Type B pancreatic cell (in vitro differentiated cells): ENCODE data around the gene ITPK1. TPM values are rescaled to one million over a fixed set of nuclear protein-coding genes. Genes with fewer than 3 reads are reported as not detected.

ENCODE experiments used
- DNase-seq: peaks from one replicate; pipeline ENCODE4 v3.0.0; 2021; ENCODE audit warnings: mixed read lengths; ENCODE audit not compliant: unreplicated experiment; ENCODE audit errors: extremely low spot score
- H3K27ac Mint-ChIP-seq: 2 replicates; pipeline ENCODE4 v1.8.0; 2021; ENCODE audit warnings: mild to moderate bottlenecking, mixed read lengths
- H3K27me3 Mint-ChIP-seq: 2 replicates; pipeline ENCODE4 v1.8.0; 2021; ENCODE audit warnings: mixed read lengths
- H3K36me3 Mint-ChIP-seq: 2 replicates; pipeline ENCODE4 v1.8.0; 2021; ENCODE audit warnings: mixed read lengths
- H3K4me1 Mint-ChIP-seq: one replicate; pipeline ENCODE4 v1.8.0; 2021; ENCODE audit warnings: mixed read lengths; ENCODE audit not compliant: unreplicated experiment
- H3K4me3 Mint-ChIP-seq: 2 replicates; pipeline ENCODE4 v1.8.0; 2021; ENCODE audit warnings: mild to moderate bottlenecking, mixed read lengths
- H3K9me3 Mint-ChIP-seq: 2 replicates; pipeline ENCODE4 v1.8.0; 2021; ENCODE audit warnings: mixed read lengths
- total RNA-seq: library from RNA; stranded (reverse); gene quantifications from 2 replicates; pipeline ENCODE4 v1.2.1, GENCODE V29; 2021; ENCODE audit warnings: low replicate concordance
- TF ChIP-seq, protein P1 (sequence below): fragments of 200-600 bp; sonication (generic); conservative IDR thresholded peaks from 2 replicates; pipeline ENCODE4 v1.5.0; 2021; ENCODE audit warnings: antibody characterized with exemption, mild to moderate bottlenecking

The ITPK1 gene
- total RNA-seq, 1 donor from 2014 or later: 40.2 TPM

- Mint-ChIP-seq H3K27me3 (no peaks in the 10 kb centered on the region), H3K36me3 (no peaks in the 10 kb centered on the region), H3K4me3 (peak overlapping the region; percentile 9), H3K4me1 (peaks cover 44% of the 10 kb centered on the region), H3K27ac (no peak overlapping the region), H3K9me3 (no peaks in the 10 kb centered on the region)
- TF ChIP-seq, protein P1, sequence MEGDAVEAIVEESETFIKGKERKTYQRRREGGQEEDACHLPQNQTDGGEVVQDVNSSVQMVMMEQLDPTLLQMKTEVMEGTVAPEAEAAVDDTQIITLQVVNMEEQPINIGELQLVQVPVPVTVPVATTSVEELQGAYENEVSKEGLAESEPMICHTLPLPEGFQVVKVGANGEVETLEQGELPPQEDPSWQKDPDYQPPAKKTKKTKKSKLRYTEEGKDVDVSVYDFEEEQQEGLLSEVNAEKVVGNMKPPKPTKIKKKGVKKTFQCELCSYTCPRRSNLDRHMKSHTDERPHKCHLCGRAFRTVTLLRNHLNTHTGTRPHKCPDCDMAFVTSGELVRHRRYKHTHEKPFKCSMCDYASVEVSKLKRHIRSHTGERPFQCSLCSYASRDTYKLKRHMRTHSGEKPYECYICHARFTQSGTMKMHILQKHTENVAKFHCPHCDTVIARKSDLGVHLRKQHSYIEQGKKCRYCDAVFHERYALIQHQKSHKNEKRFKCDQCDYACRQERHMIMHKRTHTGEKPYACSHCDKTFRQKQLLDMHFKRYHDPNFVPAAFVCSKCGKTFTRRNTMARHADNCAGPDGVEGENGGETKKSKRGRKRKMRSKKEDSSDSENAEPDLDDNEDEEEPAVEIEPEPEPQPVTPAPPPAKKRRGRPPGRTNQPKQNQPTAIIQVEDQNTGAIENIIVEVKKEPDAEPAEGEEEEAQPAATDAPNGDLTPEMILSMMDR: no peak
- DNase-seq: no peak
Measured at GRCh38 chr14:93014058-93015023, 101.4 kb downstream of the ITPK1 start.

DNA sequence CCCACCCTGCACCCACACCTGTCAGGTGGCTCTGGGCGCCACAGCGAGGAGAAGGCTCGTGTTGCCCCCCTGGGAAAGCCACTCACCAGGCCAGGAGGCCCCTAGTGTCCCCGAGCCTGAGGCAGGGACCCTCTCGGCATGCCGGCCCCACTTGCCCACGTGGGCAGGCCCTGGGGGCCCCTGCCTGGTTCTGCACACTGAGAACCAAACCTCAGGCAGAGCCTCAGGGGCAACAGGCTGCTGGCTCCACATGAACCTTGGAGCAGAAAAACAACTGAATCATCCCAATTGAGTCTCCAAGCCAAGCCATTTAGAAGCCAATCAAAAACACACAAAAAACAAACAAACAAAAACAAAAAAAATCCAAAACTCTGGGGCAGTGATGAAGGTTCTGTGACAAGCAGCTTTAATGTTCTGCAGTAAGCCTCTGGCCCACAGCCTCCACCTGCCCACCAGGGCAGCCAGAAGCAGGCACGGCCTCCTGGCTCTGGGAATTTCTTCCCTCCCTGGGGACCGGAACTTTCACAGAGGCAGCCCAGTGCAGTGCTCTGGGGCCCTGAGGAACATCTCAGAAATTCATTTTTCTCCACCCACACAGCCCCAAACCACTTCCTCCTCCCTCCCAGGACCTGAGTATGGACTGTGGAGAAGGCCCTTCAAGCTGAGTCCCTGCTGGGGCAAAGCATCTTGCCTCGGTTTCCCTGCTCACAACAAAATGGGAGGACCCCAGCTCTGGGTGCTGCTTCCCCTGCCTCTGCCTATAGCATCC is 102.6 kb downstream of the ITPK1 start:
- Mint-ChIP-seq H3K4me1 (peaks cover 51% of the 10 kb centered on the region), H3K4me3 (no peak overlapping the region), H3K27me3 (no peaks in the 10 kb centered on the region), H3K9me3 (no peaks in the 10 kb centered on the region), H3K36me3 (no peaks in the 10 kb centered on the region), H3K27ac (peak overlapping the region; percentile 73)
- DNase-seq: no peak
- TF ChIP-seq, protein P1: no peak

- no peak overlapping the region for H3K4me3 Mint-ChIP-seq
- TF ChIP-seq, protein P1: no peak
- no peaks in the 10 kb centered on the region for H3K27me3 Mint-ChIP-seq
- H3K36me3 Mint-ChIP-seq: no peaks in the 10 kb centered on the region
- H3K27ac Mint-ChIP-seq: peak overlapping the region; percentile 54
- DNase-seq: no peak
- H3K4me1 Mint-ChIP-seq: peaks cover 48% of the 10 kb centered on the region
- H3K9me3 Mint-ChIP-seq: no peaks in the 10 kb centered on the region
Measured at GRCh38 chr14:93012506-93012905, 103.2 kb downstream of the ITPK1 start.

DNA sequence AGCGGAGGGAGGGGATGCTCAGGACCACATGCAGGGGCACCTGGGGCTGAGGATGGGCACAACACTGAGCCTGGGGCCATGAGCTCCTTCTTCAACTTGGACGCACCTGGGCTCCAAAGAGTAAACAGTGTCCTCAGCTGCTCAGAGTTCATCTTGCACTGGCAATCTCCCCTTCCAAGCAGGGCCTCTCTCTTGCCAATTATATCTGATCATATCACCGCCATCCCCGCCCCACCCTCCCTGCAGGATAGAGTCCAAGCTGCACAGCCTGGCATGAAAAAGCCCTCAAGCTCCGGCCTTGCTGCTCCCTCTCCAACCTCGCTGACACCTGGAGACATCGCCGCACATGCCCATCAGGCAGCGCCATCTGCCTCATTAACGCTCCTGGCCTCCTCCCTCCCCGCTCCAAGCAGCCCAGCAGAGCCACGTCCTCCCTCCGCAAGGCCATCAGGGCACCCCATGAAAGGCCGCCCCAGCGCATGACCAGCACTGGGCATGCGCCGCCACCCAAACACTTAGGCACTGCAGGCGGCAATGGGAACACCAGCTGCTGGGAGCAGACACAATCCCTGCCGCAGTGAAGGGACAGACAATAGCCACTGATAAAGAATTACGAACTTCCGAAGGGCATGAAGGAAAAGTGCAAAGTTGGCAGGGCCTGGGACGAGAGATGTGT is 103.9 kb downstream of the ITPK1 start:
- peak overlapping the region; percentile 54 for H3K27ac Mint-ChIP-seq
- H3K36me3 Mint-ChIP-seq: no peaks in the 10 kb centered on the region
- H3K9me3 Mint-ChIP-seq: no peaks in the 10 kb centered on the region
- H3K27me3 Mint-ChIP-seq: no peaks in the 10 kb centered on the region
- peaks cover 47% of the 10 kb centered on the region for H3K4me1 Mint-ChIP-seq
- peak overlapping the region; percentile 55 for H3K4me3 Mint-ChIP-seq
- TF ChIP-seq, protein P1: no peak
- DNase-seq: no peak

- Mint-ChIP-seq H3K27me3 (no peaks in the 10 kb centered on the region), H3K4me3 (no peak overlapping the region), H3K36me3 (no peaks in the 10 kb centered on the region), H3K9me3 (no peaks in the 10 kb centered on the region), H3K27ac (no peak overlapping the region), H3K4me1 (peaks cover 47% of the 10 kb centered on the region)
- TF ChIP-seq, protein P1: no peak
- DNase-seq: no peak
Measured at GRCh38 chr14:93011141-93011529, 104.6 kb downstream of the ITPK1 start.
